ENCODE results near the gene TMC8.

DNA sequence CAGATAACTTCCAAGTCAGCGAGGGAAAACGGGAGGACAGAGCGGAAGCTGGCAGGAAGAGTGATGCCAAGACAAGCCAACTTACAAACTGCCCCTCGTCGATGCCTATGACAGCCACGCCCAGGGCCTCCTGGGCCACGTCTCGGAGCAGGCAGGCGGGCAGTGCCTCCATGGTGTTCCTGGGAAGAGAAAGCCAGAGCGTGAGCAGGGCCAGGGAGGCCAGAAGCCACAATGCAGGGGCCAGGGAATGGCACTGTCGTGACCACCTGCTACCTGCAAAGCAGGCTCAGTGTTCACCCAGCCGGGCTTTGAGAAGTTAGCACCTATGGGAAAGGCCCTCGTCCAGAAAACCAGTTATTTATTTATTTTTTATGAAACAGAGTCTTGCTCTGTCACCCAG, 51.9 kb downstream of the TMC8 start:
- no peak for TF ChIP-seq POLR2A (IDR thresholded peaks at IDR 0.05)
- TF ChIP-seq, protein P1, sequence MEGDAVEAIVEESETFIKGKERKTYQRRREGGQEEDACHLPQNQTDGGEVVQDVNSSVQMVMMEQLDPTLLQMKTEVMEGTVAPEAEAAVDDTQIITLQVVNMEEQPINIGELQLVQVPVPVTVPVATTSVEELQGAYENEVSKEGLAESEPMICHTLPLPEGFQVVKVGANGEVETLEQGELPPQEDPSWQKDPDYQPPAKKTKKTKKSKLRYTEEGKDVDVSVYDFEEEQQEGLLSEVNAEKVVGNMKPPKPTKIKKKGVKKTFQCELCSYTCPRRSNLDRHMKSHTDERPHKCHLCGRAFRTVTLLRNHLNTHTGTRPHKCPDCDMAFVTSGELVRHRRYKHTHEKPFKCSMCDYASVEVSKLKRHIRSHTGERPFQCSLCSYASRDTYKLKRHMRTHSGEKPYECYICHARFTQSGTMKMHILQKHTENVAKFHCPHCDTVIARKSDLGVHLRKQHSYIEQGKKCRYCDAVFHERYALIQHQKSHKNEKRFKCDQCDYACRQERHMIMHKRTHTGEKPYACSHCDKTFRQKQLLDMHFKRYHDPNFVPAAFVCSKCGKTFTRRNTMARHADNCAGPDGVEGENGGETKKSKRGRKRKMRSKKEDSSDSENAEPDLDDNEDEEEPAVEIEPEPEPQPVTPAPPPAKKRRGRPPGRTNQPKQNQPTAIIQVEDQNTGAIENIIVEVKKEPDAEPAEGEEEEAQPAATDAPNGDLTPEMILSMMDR (IDR thresholded peaks at IDR 0.05), result no peak

All from adrenal gland (tissue), 5 donors.